ENCODE results near the gene ATP8B3. TPM values are rescaled to one million over a fixed set of nuclear protein-coding genes. Genes with fewer than 3 reads are reported as not detected.

ATP8B3 gene
- total and polyA plus RNA-seq, 5 donors from 2014 or later = 1.1 to 12.2 (median 3.2) TPM

GRCh38 chr19:1819341-1820255 lies 7.5 kb upstream of the ATP8B3 start:
- H3K9me3 ChIP-seq (ENCODE audit: control insufficient read depth in 2 of 2, low read length in 2 of 2) = no peaks in the 10 kb centered on the region
- peaks cover 34% of the 10 kb centered on the region for H3K36me3 ChIP-seq (ENCODE audit: control insufficient read depth, insufficient read depth, low read length)
- no peaks in the 10 kb centered on the region for H3K27me3 ChIP-seq (ENCODE audit: control insufficient read depth, insufficient read depth, low read length)
- no peak overlapping the region for H3K27ac Mint-ChIP-seq
- peaks cover 0 to 5% (median 0%) of the 10 kb centered on the region in 4 donors for H3K4me1 Mint-ChIP-seq
- no peaks in the 10 kb centered on the region for H3K9me3 Mint-ChIP-seq
- H3K4me3 Mint-ChIP-seq = no peak overlapping the region
- DNase-seq (no peak), ATAC-seq (ENCODE audit: low read depth in 2 of 2) (no peak)
- H3K36me3 Mint-ChIP-seq = peaks cover 9% of the 10 kb centered on the region
- no peak overlapping the region for H3K27ac ChIP-seq (ENCODE audit: insufficient read depth, low read length, poor library complexity, severe bottlenecking)
- no peak overlapping the region for H3K4me3 ChIP-seq (ENCODE audit: low read depth, low read length)
- H3K4me1 ChIP-seq (ENCODE audit: control insufficient read depth, insufficient read depth, low read length, poor library complexity, severe bottlenecking) = no peaks in the 10 kb centered on the region
- no peaks in the 10 kb centered on the region for H3K27me3 Mint-ChIP-seq

GRCh38 chr19:1818549-1819195 lies 6.6 kb upstream of the ATP8B3 start:
- Histone ChIP-seq H3K9me3 (ENCODE audit: control insufficient read depth in 2 of 2, low read length in 2 of 2) (no peaks in the 10 kb centered on the region), H3K36me3 (ENCODE audit: control insufficient read depth, insufficient read depth, low read length) (peaks cover 28% of the 10 kb centered on the region), H3K27ac (ENCODE audit: insufficient read depth, low read length, poor library complexity, severe bottlenecking) (no peak overlapping the region), H3K27me3 (ENCODE audit: control insufficient read depth, insufficient read depth, low read length) (no peaks in the 10 kb centered on the region), H3K4me3 (ENCODE audit: low read depth, low read length) (no peak overlapping the region), H3K4me1 (ENCODE audit: control insufficient read depth, insufficient read depth, low read length, poor library complexity, severe bottlenecking) (peaks cover under 1% of the 10 kb centered on the region)
- H3K36me3 Mint-ChIP-seq = peaks cover 9% of the 10 kb centered on the region
- no peak overlapping the region for H3K4me3 Mint-ChIP-seq
- H3K27ac Mint-ChIP-seq = no peak overlapping the region
- no peaks in the 10 kb centered on the region for H3K9me3 Mint-ChIP-seq
- H3K27me3 Mint-ChIP-seq = no peaks in the 10 kb centered on the region
- peaks cover 0 to 6% (median 0%) of the 10 kb centered on the region in 4 donors for H3K4me1 Mint-ChIP-seq
- DNase-seq (no peak), ATAC-seq (ENCODE audit: low read depth in 2 of 2) (no peak)

GRCh38 chr19:1817553-1818179 lies 5.6 kb upstream of the ATP8B3 start:
- peak overlapping the region in 1 of 3 donors; percentile 63 for H3K27ac Mint-ChIP-seq
- peaks cover 0 to 2% (median 0%) of the 10 kb centered on the region in 7 donors for H3K9me3 Mint-ChIP-seq
- DNase-seq (no peak), ATAC-seq (ENCODE audit: low read depth in 2 of 2) (no peak)
- peaks cover 11% of the 10 kb centered on the region for H3K4me1 ChIP-seq (ENCODE audit: control insufficient read depth, insufficient read depth, low read length, poor library complexity, severe bottlenecking)
- no peaks in the 10 kb centered on the region for H3K9me3 ChIP-seq (ENCODE audit: control insufficient read depth in 2 of 2, low read length in 2 of 2)
- peak overlapping the region in 1 of 4 donors; percentile 21 for H3K4me3 Mint-ChIP-seq
- H3K27ac ChIP-seq (ENCODE audit: insufficient read depth, low read length, poor library complexity, severe bottlenecking) = no peak overlapping the region
- H3K4me1 Mint-ChIP-seq = peaks cover 4 to 13% (median 6%) of the 10 kb centered on the region in 4 donors
- peaks cover 28% of the 10 kb centered on the region for H3K36me3 ChIP-seq (ENCODE audit: control insufficient read depth, insufficient read depth, low read length)
- H3K36me3 Mint-ChIP-seq = peaks cover 9% of the 10 kb centered on the region
- H3K4me3 ChIP-seq (ENCODE audit: low read depth, low read length) = no peak overlapping the region
- no peaks in the 10 kb centered on the region for H3K27me3 Mint-ChIP-seq
- H3K27me3 ChIP-seq (ENCODE audit: control insufficient read depth, insufficient read depth, low read length) = no peaks in the 10 kb centered on the region

GRCh38 chr19:1816530-1817298 lies 4.6 kb upstream of the ATP8B3 start:
- Mint-ChIP-seq H3K4me3 (no peak overlapping the region), H3K4me1 (peaks cover 4 to 15% (median 9%) of the 10 kb centered on the region in 4 donors), H3K27ac (no peak overlapping the region), H3K27me3 (no peaks in the 10 kb centered on the region), H3K36me3 (peaks cover 7% of the 10 kb centered on the region), H3K9me3 (peaks cover 0 to 2% (median 0%) of the 10 kb centered on the region in 7 donors)
- H3K4me3 ChIP-seq (ENCODE audit: low read depth, low read length) = no peak overlapping the region
- ATAC-seq (ENCODE audit: low read depth in 2 of 2) = no peak
- H3K27ac ChIP-seq (ENCODE audit: insufficient read depth, low read length, poor library complexity, severe bottlenecking) = no peak overlapping the region
- H3K36me3 ChIP-seq (ENCODE audit: control insufficient read depth, insufficient read depth, low read length) = peaks cover 28% of the 10 kb centered on the region
- no peaks in the 10 kb centered on the region for H3K9me3 ChIP-seq (ENCODE audit: control insufficient read depth in 2 of 2, low read length in 2 of 2)
- no peak for DNase-seq
- peaks cover 16% of the 10 kb centered on the region for H3K4me1 ChIP-seq (ENCODE audit: control insufficient read depth, insufficient read depth, low read length, poor library complexity, severe bottlenecking)
- no peaks in the 10 kb centered on the region for H3K27me3 ChIP-seq (ENCODE audit: control insufficient read depth, insufficient read depth, low read length)

GRCh38 chr19:1815605-1816529 lies 3.8 kb upstream of the ATP8B3 start:
- ATAC-seq (ENCODE audit: low read depth in 2 of 2) (no peak), DNase-seq (no peak)
- Histone ChIP-seq H3K27me3 (ENCODE audit: control insufficient read depth, insufficient read depth, low read length) (no peaks in the 10 kb centered on the region), H3K27ac (ENCODE audit: insufficient read depth, low read length, poor library complexity, severe bottlenecking) (no peak overlapping the region), H3K4me3 (ENCODE audit: low read depth, low read length) (no peak overlapping the region), H3K36me3 (ENCODE audit: control insufficient read depth, insufficient read depth, low read length) (peaks cover 26% of the 10 kb centered on the region), H3K9me3 (ENCODE audit: control insufficient read depth in 2 of 2, low read length in 2 of 2) (no peaks in the 10 kb centered on the region), H3K4me1 (ENCODE audit: control insufficient read depth, insufficient read depth, low read length, poor library complexity, severe bottlenecking) (peaks cover 20% of the 10 kb centered on the region)
- Mint-ChIP-seq H3K4me3 (no peak overlapping the region), H3K27me3 (no peaks in the 10 kb centered on the region), H3K36me3 (peaks cover 7% of the 10 kb centered on the region), H3K4me1 (peaks cover 4 to 20% (median 9%) of the 10 kb centered on the region in 4 donors), H3K27ac (no peak overlapping the region), H3K9me3 (peaks cover 0 to 2% (median 0%) of the 10 kb centered on the region in 7 donors)

GRCh38 chr19:1814833-1815604 lies 2.9 kb upstream of the ATP8B3 start:
- Histone ChIP-seq H3K27me3 (ENCODE audit: control insufficient read depth, insufficient read depth, low read length) (no peaks in the 10 kb centered on the region), H3K4me3 (ENCODE audit: low read depth, low read length) (no peak overlapping the region), H3K36me3 (ENCODE audit: control insufficient read depth, insufficient read depth, low read length) (peaks cover 20% of the 10 kb centered on the region), H3K9me3 (ENCODE audit: control insufficient read depth in 2 of 2, low read length in 2 of 2) (no peaks in the 10 kb centered on the region), H3K27ac (ENCODE audit: insufficient read depth, low read length, poor library complexity, severe bottlenecking) (no peak overlapping the region), H3K4me1 (ENCODE audit: control insufficient read depth, insufficient read depth, low read length, poor library complexity, severe bottlenecking) (peaks cover 20% of the 10 kb centered on the region)
- ATAC-seq (ENCODE audit: low read depth in 2 of 2) = no peak
- H3K4me1 Mint-ChIP-seq = peaks cover 4 to 18% (median 9%) of the 10 kb centered on the region in 4 donors
- peaks cover 3% of the 10 kb centered on the region for H3K36me3 Mint-ChIP-seq
- H3K27me3 Mint-ChIP-seq = no peaks in the 10 kb centered on the region
- H3K27ac Mint-ChIP-seq = peak overlapping the region in 1 of 3 donors; percentile 71
- H3K4me3 Mint-ChIP-seq = no peak overlapping the region
- peaks cover 0 to 2% (median 0%) of the 10 kb centered on the region in 7 donors for H3K9me3 Mint-ChIP-seq
- DNase-seq = no peak
